ENCODE data around the gene SAMM50.
"Not testable (repeated sequence)": the region's sequence is repeated elsewhere in the genome, so short reads cannot be mapped to it uniquely, and the experiment has no call there.

Gene SAMM50

GRCh38 chr22:44000123-44000522 lies 44.9 kb downstream of the SAMM50 start:
- DNase-seq (ENCODE audit: low spot score): no peak

- no peak for DNase-seq (ENCODE audit: low spot score)
Observed at GRCh38 chr22:44001521-44001920, 46.3 kb downstream of the SAMM50 start.

- DNase-seq (ENCODE audit: low spot score): no peak
Observed at GRCh38 chr22:44002324-44002723, 47.1 kb downstream of the SAMM50 start.

- DNase-seq (ENCODE audit: low spot score): no peak
Observed at GRCh38 chr22:44002997-44003396, 47.8 kb downstream of the SAMM50 start.

GRCh38 chr22:44003405-44004103 lies 48.3 kb downstream of the SAMM50 start:
- DNase-seq (ENCODE audit: low spot score): no peak

GRCh38 chr22:44004104-44004460 lies 48.8 kb downstream of the SAMM50 start:
- DNase-seq (ENCODE audit: low spot score): no peak

GRCh38 chr22:44005524-44005923 lies 50.3 kb downstream of the SAMM50 start:
- no peak for DNase-seq (ENCODE audit: low spot score)

GRCh38 chr22:44012162-44012561 lies 56.9 kb downstream of the SAMM50 start:
- no peak for DNase-seq (ENCODE audit: low spot score)

GRCh38 chr22:44012591-44012990 lies 57.3 kb downstream of the SAMM50 start:
- DNase-seq (ENCODE audit: low spot score): no peak

- no peak for DNase-seq (ENCODE audit: low spot score)
Observed at GRCh38 chr22:44014241-44014640, 59.0 kb downstream of the SAMM50 start.

GRCh38 chr22:44016586-44016985 lies 61.3 kb downstream of the SAMM50 start:
- DNase-seq (ENCODE audit: low spot score): not testable (repeated sequence)

GRCh38 chr22:44018594-44018993 lies 63.4 kb downstream of the SAMM50 start:
- DNase-seq (ENCODE audit: low spot score): no peak

- no peak for DNase-seq (ENCODE audit: low spot score)
Observed at GRCh38 chr22:44019416-44019815, 64.2 kb downstream of the SAMM50 start.

- DNase-seq (ENCODE audit: low spot score): no peak
Observed at GRCh38 chr22:44019846-44020245, 64.6 kb downstream of the SAMM50 start.

- no peak for DNase-seq (ENCODE audit: low spot score)
Observed at GRCh38 chr22:44020981-44021380, 65.7 kb downstream of the SAMM50 start.

GRCh38 chr22:44023404-44024287 lies 68.4 kb downstream of the SAMM50 start:
- peak; percentile 18 for DNase-seq (ENCODE audit: low spot score)

GRCh38 chr22:44024288-44024921 lies 69.2 kb downstream of the SAMM50 start, which contains the start of gene PARVB:
TSS of gene PARVB (plus strand) at chr22:44024302. CDS start at chr22:44024340, 38 bp downstream.
- peak; percentile 5 for DNase-seq (ENCODE audit: low spot score)

GRCh38 chr22:44025171-44026065 lies 70.2 kb downstream of the SAMM50 start:
- peak; percentile 6 for DNase-seq (ENCODE audit: low spot score)

GRCh38 chr22:44026066-44026629 lies 70.9 kb downstream of the SAMM50 start:
- DNase-seq (ENCODE audit: low spot score): no peak

GRCh38 chr22:44026630-44027511 lies 71.6 kb downstream of the SAMM50 start:
- peak; percentile 76 for DNase-seq (ENCODE audit: low spot score)
